ENCODE results near the gene BRWD1.

BRWD1 gene

DNA sequence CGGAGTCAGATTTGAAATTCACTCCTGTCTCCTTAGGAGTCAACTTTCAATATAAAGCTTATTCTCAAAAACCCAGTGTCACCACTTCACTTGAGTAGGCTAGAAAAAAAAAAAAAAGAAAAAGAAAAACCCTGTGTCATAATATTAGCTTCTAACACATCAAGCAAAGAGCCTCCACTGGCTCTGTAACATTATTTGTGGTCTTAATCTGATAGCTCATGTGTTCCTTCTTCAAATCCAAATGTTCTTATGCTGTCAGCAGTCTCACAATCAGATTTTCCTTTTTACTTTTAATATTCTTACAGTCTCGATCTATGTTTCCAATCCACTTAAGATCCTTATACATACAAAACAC lies 104.1 kb downstream of the BRWD1 start:
- TF ChIP-seq, protein P1, sequence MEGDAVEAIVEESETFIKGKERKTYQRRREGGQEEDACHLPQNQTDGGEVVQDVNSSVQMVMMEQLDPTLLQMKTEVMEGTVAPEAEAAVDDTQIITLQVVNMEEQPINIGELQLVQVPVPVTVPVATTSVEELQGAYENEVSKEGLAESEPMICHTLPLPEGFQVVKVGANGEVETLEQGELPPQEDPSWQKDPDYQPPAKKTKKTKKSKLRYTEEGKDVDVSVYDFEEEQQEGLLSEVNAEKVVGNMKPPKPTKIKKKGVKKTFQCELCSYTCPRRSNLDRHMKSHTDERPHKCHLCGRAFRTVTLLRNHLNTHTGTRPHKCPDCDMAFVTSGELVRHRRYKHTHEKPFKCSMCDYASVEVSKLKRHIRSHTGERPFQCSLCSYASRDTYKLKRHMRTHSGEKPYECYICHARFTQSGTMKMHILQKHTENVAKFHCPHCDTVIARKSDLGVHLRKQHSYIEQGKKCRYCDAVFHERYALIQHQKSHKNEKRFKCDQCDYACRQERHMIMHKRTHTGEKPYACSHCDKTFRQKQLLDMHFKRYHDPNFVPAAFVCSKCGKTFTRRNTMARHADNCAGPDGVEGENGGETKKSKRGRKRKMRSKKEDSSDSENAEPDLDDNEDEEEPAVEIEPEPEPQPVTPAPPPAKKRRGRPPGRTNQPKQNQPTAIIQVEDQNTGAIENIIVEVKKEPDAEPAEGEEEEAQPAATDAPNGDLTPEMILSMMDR (IDR thresholded peaks at IDR 0.05; ENCODE audit: insufficient read depth, low read depth, low read length, missing control alignments): no peak
- DNase-seq (ENCODE audit: low read depth): no peak
- no peak overlapping the region for H3K4me3 ChIP-seq (ENCODE audit: low read depth, low read length)

DNA sequence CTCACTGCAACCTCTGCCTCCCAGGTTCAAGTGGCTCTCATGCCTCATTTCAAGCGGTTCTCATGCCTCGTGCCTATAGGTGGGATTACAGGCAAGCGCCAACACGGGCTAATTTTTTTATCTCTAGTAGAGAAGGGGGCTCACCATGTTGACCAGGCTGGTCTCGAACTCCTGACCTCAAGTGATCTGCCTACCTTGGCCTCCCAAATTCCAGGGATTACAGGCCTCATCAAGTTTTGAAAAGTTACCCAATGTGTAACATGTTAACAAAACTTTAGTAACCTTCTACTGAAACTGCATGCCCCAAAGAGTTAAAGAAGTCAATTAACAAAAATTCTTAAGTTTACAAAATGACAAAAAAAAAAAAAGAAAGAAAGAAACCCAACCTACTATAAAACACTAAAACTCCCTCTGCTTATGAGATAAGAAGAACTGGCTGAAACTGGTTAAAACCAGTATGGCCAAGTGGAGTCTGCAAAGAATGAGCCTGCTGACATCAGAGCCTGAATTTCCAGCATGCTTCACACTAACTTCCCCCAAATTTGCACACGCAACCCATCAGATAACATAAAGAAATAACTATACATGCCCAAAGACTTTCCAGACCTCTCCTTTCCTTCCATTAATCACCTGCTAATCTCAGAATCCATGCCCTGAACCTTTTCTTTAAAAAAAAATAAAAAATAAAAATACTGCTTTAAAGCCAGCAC lies 104.7 kb downstream of the BRWD1 start:
- TF ChIP-seq, protein P1 (IDR thresholded peaks at IDR 0.05; ENCODE audit: insufficient read depth, low read depth, low read length, missing control alignments): no peak
- no peak overlapping the region for H3K4me3 ChIP-seq (ENCODE audit: low read depth, low read length)
- no peak for DNase-seq (ENCODE audit: low read depth)

DNA sequence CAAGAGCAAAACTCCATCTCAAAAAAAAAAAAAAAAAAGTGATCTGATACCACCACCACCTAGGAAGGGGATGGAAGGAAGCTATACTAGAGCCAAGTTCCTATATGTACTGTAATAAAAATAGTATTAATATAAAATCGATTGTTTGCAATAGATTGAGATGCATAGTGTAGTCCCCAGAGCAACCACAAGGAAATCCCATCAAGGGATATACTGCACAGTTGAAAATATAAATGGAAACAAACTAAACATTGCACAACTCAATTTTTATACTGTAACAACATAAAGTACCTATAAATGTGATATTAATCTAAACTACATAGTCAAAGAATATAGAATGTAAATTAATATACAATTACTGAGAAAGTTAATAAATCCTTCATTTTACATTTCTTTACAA lies 109.3 kb downstream of the BRWD1 start:
- TF ChIP-seq, protein P1 (IDR thresholded peaks at IDR 0.05; ENCODE audit: insufficient read depth, low read depth, low read length, missing control alignments): peak; percentile 9
- no peak for DNase-seq (ENCODE audit: low read depth)

DNA sequence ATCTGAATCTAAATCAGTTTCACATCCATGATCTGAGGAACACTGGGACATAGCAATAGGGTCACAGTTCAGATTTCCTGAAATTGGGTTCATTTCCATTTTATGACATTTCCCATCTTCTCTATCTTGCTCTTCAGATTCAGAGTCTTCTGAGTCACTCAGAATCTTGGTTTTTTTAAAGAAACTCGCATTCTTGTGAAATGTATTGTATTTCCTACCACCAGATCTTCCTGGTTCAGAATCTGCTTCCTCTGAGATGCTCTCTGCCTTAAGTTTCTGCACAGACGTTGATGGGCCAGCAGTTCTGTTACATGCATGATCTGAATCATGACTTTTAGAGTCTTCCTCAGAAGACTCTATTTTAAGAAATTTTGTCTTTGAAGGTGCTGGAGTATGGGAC lies 114.6 kb downstream of the BRWD1 start:
- TF ChIP-seq, protein P1 (IDR thresholded peaks at IDR 0.05; ENCODE audit: insufficient read depth, low read depth, low read length, missing control alignments): no peak
- no peak for DNase-seq (ENCODE audit: low read depth)
- H3K4me3 ChIP-seq (ENCODE audit: low read depth, low read length): no peak overlapping the region

More for the DNA sequence above, 109.3 kb downstream of the BRWD1 start:
- no peak overlapping the region for H3K4me3 ChIP-seq (ENCODE audit: low read depth, low read length)

DNA sequence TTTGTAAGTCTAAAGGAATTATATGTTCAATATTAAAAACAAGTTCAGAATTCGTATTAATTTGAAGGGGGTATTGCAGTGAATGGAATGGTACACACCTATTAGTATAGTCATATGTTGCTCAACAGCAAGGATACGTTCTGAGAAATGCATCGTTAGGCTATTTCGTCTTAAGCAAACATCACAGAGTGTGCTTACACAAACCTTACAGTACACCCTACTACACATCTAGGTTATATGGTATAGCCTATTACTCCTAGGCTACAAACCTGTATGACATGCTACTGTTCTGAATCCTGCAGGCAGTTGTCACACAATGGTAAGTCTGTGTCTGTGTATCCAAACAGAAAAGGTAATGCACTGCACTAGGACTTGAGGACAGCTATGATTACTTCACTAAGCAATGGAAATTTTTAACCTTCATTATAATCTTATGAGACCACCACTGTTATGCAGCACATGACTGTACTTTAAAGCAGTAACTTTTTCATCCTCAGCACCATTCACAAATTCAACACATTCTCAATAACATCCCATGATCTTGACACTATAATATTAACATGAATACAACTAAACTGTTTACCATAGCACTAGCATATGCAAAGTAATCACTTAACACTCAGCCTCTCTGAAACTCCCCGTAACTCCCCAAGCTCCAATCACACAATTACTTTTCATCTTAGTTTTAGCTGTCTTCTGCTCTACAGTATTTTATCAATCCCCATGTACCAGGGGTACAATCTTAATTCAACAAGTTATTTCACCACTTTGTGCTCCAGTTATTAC lies 115.8 kb downstream of the BRWD1 start:
- H3K4me3 ChIP-seq (ENCODE audit: low read depth, low read length): no peak overlapping the region
- TF ChIP-seq, protein P1 (IDR thresholded peaks at IDR 0.05; ENCODE audit: insufficient read depth, low read depth, low read length, missing control alignments): no peak
- no peak for DNase-seq (ENCODE audit: low read depth)

DNA sequence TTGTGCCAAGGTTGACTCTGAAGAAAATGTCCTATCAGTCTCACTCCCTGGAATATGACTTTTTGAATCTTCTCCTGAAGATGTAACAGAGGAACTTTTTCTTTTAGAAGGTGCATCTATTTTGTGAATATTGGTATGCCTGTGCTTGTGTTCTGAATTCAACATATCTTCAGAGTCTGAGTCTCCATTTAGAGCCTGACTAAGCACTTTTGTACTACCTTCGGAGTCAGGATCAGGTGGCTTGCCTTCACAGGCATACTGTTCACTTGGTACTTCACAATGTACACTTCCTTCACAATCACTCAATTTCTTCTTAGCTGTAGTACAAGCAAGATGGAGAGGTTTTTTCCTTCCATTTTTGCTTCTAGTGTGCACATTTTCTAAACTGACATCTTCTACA lies 116.6 kb downstream of the BRWD1 start:
- TF ChIP-seq, protein P1 (IDR thresholded peaks at IDR 0.05; ENCODE audit: insufficient read depth, low read depth, low read length, missing control alignments): no peak
- DNase-seq (ENCODE audit: low read depth): no peak
- H3K4me3 ChIP-seq (ENCODE audit: low read depth, low read length): no peak overlapping the region
